ENCODE results near the gene TMEM143.
A peak's percentile ranks its signal among the peaks of the same experiment; 100 is the strongest.

TMEM143 gene

GRCh38 chr19:48368936-48369335 lies 5.2 kb upstream of the TMEM143 start:
- no peak for TF ChIP-seq ZBTB7A (IDR thresholded peaks at IDR 0.05; ENCODE audit: low read depth)

DNA sequence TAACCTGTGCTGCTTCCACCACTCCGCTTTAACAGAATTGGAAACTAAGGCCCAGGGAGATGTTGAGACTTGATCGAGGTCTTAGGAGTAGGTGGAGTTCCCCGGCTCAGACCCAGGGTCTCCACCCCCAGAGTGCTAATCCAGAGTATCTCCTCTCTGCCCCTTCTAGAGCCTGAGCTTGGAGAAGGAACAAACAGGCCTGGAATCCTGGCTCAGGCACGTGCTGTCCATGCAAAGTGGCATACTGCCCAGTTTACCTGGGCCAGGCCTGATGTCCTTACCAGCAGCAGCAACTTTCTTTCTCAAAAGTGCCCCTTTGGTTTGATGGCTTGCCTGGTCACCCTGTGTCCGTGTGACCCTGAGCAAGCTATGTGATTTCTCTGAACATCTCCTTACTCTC lies 4.1 kb upstream of the TMEM143 start:
- TF ChIP-seq, protein P1, sequence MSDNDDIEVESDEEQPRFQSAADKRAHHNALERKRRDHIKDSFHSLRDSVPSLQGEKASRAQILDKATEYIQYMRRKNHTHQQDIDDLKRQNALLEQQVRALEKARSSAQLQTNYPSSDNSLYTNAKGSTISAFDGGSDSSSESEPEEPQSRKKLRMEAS (IDR thresholded peaks at IDR 0.05): no peak
- TF ChIP-seq TAF1 (IDR thresholded peaks at IDR 0.05; ENCODE audit: low read depth) (no peak), TCF12 (IDR thresholded peaks at IDR 0.05; ENCODE audit: low read depth) (no peak), YY1 (IDR thresholded peaks at IDR 0.05; ENCODE audit: low read depth) (no peak), TEAD4 (IDR thresholded peaks at IDR 0.05) (no peak), FOXM1 (IDR thresholded peaks at IDR 0.05; ENCODE audit: borderline replicate concordance, low read depth) (no peak)

DNA sequence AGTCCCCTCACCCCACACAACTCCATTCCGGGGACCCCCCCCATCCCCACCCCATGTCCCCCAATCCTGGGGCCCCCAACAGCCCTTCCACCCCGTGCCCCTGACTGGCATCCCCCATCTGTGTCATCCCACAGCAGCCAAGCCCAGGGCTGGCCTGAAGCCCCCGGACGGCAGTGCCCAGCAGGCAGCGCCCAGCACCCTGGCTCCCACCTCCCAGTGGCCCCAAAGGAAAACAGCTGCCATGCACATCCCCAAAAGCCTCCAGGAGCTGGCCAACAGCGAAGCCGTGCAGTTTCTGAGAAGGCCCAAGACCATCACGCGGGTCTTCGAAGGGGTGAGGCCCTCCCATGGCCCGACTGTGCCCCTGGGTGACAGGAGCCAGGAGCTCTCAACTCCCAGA lies 1.9 kb upstream of the TMEM143 start:
- TF ChIP-seq TAF1 (IDR thresholded peaks at IDR 0.05; ENCODE audit: low read depth) (no peak), NFIC (IDR thresholded peaks at IDR 0.05) (no peak), ZBTB7A (IDR thresholded peaks at IDR 0.05; ENCODE audit: low read depth) (no peak), YY1 (IDR thresholded peaks at IDR 0.05; ENCODE audit: low read depth) (no peak), EP300 (IDR thresholded peaks at IDR 0.05; ENCODE audit: borderline replicate concordance) (no peak), FOXM1 (IDR thresholded peaks at IDR 0.05; ENCODE audit: borderline replicate concordance, low read depth) (no peak), EGR1 (IDR thresholded peaks at IDR 0.05) (no peak), CREB1 (IDR thresholded peaks at IDR 0.05; ENCODE audit: low read depth) (no peak), TEAD4 (IDR thresholded peaks at IDR 0.05) (no peak), USF1 (IDR thresholded peaks at IDR 0.05) (no peak), TCF12 (IDR thresholded peaks at IDR 0.05; ENCODE audit: low read depth) (no peak)

DNA sequence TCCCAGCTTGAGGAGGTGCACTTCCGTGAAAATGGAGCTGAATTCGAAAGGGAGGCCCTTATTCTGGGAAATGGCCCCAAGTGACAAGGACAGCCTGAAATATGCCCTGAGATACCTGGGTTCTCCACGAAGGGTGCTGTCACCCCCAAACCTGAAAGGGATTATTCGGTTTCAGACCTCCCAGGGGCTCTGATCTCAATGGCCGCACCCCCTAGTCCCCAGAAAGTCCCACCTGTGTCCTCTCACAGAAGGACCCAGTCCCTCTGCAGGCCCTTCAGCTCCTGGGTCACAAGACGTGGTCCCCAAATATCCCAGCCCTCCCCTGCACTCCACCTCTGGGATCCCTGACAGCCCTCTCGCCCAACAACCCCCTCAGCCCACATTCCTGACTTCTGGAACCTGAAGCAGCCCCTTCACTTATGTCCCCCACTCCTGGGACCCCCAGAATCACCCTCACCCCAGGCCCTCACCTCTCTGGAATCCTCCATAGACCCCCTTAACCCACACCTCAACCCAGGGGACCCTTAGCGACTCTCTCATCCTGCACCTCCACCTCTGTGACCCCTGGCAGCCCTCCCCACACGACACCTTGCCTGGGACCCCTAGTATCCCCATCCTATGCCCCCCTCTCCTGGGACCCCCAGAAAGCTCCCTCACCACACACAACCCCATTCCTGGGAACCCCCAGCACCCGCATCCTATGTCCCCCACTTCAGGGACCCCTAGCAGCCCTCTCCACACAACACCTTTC lies 1.0 kb upstream of the TMEM143 start:
- TF ChIP-seq ZBTB7A (IDR thresholded peaks at IDR 0.05; ENCODE audit: low read depth) (no peak), RAD21 (IDR thresholded peaks at IDR 0.05; ENCODE audit: low read depth) (no peak), USF1 (IDR thresholded peaks at IDR 0.05) (no peak), CREB1 (IDR thresholded peaks at IDR 0.05; ENCODE audit: low read depth) (no peak), EP300 (IDR thresholded peaks at IDR 0.05; ENCODE audit: borderline replicate concordance) (no peak)

DNA sequence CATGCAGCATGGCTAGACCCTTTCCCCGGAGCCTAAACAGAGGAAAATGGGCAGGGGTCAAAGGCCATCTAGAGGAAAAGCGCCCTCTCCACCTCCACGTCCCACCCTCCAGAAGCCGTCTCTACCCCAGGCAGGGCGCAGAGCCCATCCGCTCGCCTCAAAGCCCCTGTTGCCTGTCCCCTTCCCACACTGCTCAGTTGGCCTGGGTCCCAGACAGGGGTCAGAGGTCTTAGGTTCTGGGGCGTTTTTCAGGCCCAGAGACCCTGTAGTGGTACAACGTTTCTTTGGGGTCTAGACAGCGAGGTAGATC lies 285 bp downstream of the TMEM143 start:
- no peak for TF ChIP-seq EGR1 (IDR thresholded peaks at IDR 0.05)
- TF ChIP-seq, protein P1 (IDR thresholded peaks at IDR 0.05): no peak
- no peak for TF ChIP-seq USF1 (IDR thresholded peaks at IDR 0.05)
- TF ChIP-seq CEBPB (IDR thresholded peaks at IDR 0.05): no peak
- no peak for TF ChIP-seq TCF12 (IDR thresholded peaks at IDR 0.05; ENCODE audit: low read depth)
- TF ChIP-seq FOXM1 (IDR thresholded peaks at IDR 0.05; ENCODE audit: borderline replicate concordance, low read depth): no peak
- TF ChIP-seq TAF1 (IDR thresholded peaks at IDR 0.05; ENCODE audit: low read depth): no peak; the same call in 1 of the 2 replicates
- TF ChIP-seq ZBTB7A (IDR thresholded peaks at IDR 0.05; ENCODE audit: low read depth): no peak; the same call in 1 of the 2 replicates
- TF ChIP-seq NFIC (IDR thresholded peaks at IDR 0.05): no peak; the same call in 1 of the 2 replicates
- no peak for TF ChIP-seq CREB1 (IDR thresholded peaks at IDR 0.05; ENCODE audit: low read depth)
- TF ChIP-seq, protein P2, sequence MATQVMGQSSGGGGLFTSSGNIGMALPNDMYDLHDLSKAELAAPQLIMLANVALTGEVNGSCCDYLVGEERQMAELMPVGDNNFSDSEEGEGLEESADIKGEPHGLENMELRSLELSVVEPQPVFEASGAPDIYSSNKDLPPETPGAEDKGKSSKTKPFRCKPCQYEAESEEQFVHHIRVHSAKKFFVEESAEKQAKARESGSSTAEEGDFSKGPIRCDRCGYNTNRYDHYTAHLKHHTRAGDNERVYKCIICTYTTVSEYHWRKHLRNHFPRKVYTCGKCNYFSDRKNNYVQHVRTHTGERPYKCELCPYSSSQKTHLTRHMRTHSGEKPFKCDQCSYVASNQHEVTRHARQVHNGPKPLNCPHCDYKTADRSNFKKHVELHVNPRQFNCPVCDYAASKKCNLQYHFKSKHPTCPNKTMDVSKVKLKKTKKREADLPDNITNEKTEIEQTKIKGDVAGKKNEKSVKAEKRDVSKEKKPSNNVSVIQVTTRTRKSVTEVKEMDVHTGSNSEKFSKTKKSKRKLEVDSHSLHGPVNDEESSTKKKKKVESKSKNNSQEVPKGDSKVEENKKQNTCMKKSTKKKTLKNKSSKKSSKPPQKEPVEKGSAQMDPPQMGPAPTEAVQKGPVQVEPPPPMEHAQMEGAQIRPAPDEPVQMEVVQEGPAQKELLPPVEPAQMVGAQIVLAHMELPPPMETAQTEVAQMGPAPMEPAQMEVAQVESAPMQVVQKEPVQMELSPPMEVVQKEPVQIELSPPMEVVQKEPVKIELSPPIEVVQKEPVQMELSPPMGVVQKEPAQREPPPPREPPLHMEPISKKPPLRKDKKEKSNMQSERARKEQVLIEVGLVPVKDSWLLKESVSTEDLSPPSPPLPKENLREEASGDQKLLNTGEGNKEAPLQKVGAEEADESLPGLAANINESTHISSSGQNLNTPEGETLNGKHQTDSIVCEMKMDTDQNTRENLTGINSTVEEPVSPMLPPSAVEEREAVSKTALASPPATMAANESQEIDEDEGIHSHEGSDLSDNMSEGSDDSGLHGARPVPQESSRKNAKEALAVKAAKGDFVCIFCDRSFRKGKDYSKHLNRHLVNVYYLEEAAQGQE (IDR thresholded peaks at IDR 0.05; ENCODE audit: low read depth): no peak
- no peak for TF ChIP-seq RAD21 (IDR thresholded peaks at IDR 0.05; ENCODE audit: low read depth)
- no peak for TF ChIP-seq TEAD4 (IDR thresholded peaks at IDR 0.05)
- TF ChIP-seq EP300 (IDR thresholded peaks at IDR 0.05; ENCODE audit: borderline replicate concordance): no peak
- no peak for TF ChIP-seq YY1 (IDR thresholded peaks at IDR 0.05; ENCODE audit: low read depth)

DNA sequence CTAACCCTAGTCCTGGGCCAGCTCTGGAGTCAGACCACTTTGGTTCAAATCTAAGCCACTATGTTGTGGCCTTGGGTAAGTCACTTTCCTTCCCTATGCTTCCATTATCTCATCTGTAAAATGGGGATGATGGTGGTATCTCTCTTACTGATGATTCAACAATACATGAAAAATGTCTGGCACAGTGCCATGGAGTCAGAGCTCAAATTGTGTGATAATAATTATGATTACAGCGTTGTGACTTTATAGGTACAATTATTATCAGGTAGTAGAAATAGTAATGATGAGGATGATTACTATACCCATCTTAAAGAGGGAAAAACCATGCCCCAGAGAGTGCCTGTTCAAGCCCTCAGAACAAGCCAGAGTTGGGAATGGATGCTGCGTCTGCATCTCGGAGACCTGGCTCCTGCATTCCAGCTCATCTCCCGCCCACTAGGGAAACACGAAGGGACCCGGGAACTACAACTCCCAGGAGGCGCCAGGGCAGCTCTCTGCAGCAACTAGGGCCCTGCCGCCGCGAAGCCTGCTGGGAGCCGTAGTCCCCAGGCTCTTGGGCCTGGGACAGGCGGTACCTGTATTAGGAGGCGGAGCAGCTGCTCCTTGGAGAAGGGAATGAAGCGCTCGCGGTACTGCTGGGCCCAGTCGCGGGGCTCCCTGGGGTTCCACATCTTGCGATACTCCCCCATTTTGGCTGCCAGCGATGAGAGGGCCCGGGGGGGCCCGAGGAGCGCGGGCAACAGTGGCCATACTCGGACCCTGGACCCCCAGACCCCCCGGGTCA lies 832 bp downstream of the TMEM143 start:
- TF ChIP-seq TCF12 (IDR thresholded peaks at IDR 0.05; ENCODE audit: low read depth): no peak; the same call in 1 of the 2 replicates
- no peak for TF ChIP-seq FOXM1 (IDR thresholded peaks at IDR 0.05; ENCODE audit: borderline replicate concordance, low read depth)
- TF ChIP-seq, protein P2 (IDR thresholded peaks at IDR 0.05; ENCODE audit: low read depth): no peak
- TF ChIP-seq, protein P1 (IDR thresholded peaks at IDR 0.05): no peak
- TF ChIP-seq ZBTB7A (IDR thresholded peaks at IDR 0.05; ENCODE audit: low read depth): peak; percentile 96
- TF ChIP-seq TEAD4 (IDR thresholded peaks at IDR 0.05): peak; percentile 77

All from Ishikawa (cell line).